ENCODE results near the gene FZD2. TPM values are rescaled to one million over a fixed set of nuclear protein-coding genes. Genes with fewer than 3 reads are reported as not detected.
A peak's percentile ranks its signal among the peaks of the same experiment; 100 is the strongest.

The FZD2 gene
- total and polyA plus RNA-seq, 9 donors, result 6.8 to 30.4 (median 25.4) TPM

DNA sequence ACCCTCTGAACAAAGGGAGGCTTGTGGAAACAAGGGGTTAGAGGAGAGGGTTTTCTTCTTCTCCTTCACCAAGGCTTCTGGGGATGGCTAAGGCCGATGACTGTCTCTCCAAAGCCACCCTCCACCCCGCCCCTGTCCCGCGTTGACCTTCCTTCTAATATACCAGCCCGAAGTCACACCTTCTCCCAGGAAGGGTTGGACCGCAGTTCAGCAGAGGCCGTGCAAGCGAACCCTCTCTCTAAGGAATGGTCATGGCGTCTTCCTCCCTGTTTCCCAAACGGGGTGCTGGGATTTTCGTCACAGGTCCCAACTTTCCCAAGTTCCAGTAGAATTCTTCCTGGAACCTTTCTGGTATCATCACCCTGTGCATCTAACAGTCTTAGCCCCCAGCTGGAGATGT, 49.4 kb downstream of the FZD2 start:
- no peak overlapping the region for H3K4me3 ChIP-seq (ENCODE audit: low read length)
- WGBS (ENCODE audit: insufficient coverage), result 92% methylated on average over 8 of the region's 11 CpGs
- no peaks in the 10 kb centered on the region for H3K36me3 ChIP-seq (ENCODE audit: control insufficient read depth, insufficient read depth, low read length)
- H3K9me3 ChIP-seq (replicated peaks; ENCODE audit: control insufficient read depth, low read depth, low read length), result no peaks in the 10 kb centered on the region
- peaks cover 73% of the 10 kb centered on the region for H3K4me1 ChIP-seq (ENCODE audit: control insufficient read depth, insufficient read depth, low read length)
- H3K27ac ChIP-seq (ENCODE audit: low read length), result no peak overlapping the region
- DNase-seq, result no peak
- H3K27me3 ChIP-seq (ENCODE audit: control insufficient read depth, insufficient read depth, low read length), result no peaks in the 10 kb centered on the region

DNA sequence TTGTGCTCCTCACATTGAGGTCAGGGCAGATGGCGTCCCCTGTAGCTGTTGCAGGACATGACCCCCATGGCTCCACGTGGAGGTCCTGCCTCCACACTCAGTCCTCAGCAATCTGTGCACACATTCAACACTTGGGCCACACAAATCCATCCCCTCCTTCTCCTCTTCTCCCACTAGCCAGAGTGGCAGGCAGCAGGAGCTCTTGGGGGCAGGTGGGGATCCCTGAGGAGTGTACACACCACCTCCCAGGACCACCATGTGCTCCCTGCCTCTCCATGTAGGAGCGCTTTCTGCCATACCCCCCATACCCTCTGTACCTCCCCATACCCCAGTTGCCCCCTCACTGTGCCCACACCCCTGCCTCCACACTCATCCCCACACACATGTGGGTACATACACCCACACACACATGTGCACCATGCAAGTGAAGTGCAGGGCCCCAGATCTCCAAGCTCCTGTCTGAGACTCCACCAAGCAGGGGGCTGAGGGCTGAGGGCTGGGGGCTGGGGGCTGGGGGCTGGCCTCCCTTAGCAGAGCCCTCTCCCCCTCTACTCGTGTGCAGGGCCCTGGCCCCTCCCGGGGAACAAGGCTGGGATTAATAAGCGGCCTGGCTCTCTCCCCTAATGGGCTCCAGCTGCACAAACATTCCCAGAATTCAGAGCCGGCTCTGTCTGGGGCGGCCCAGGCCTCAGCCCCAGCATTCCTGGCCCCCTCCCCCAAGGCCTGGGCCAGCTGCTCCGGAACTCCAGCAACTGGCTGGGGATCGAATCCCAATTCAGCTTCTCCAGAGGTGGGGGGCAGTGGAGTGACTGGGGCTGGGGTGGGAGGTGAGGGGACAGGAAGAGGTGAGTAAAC, 50.8 kb downstream of the FZD2 start:
- H3K27me3 ChIP-seq (ENCODE audit: control insufficient read depth, insufficient read depth, low read length), result no peaks in the 10 kb centered on the region
- no peaks in the 10 kb centered on the region for H3K36me3 ChIP-seq (ENCODE audit: control insufficient read depth, insufficient read depth, low read length)
- peak overlapping the region; percentile 59 for H3K27ac ChIP-seq (ENCODE audit: low read length)
- H3K9me3 ChIP-seq (replicated peaks; ENCODE audit: control insufficient read depth, low read depth, low read length), result no peaks in the 10 kb centered on the region
- WGBS (ENCODE audit: insufficient coverage), result 35% methylated on average over 6 of the region's 10 CpGs
- peaks cover 63% of the 10 kb centered on the region for H3K4me1 ChIP-seq (ENCODE audit: control insufficient read depth, insufficient read depth, low read length)
- no peak overlapping the region for H3K4me3 ChIP-seq (ENCODE audit: low read length)
- peak; percentile 93 for DNase-seq

DNA sequence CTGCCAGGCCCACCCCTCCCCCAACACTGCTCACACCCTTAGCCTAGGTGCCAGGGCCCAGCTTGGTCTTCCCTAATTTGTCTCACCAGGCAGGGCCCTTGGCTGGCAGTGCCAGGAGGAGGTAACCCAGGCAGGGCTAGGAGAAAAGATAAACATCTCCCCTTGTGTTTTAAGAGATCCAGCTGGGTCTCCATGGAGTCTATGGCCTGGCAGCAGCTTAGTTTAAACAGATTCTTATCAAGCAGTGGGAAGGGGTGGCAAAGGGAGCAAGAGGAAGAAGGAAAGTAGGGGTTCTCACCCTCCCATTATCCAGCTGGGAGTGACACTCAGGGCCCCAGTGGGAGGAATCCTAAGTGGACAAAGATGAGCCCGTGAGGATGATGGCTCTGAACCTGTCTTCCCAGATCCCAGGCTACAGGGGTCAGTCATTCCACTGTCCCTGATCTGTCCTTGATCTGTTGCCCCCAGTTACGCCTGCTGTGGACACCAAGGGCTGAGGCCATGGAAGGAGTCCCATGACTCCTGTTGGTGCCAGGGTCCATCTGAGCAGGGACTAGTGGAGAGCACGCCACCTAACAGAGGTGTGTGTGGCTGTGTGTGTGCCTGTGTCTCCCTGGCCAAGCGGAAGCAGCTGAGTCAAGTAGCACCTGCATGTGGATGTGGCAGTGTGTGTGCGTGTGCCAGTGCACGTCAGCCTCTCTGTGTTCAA, 51.6 kb downstream of the FZD2 start:
- Histone ChIP-seq H3K36me3 (ENCODE audit: control insufficient read depth, insufficient read depth, low read length) (no peaks in the 10 kb centered on the region), H3K4me1 (ENCODE audit: control insufficient read depth, insufficient read depth, low read length) (peaks cover 62% of the 10 kb centered on the region), H3K9me3 (replicated peaks; ENCODE audit: control insufficient read depth, low read depth, low read length) (no peaks in the 10 kb centered on the region), H3K27ac (ENCODE audit: low read length) (peak overlapping the region; percentile 59), H3K27me3 (ENCODE audit: control insufficient read depth, insufficient read depth, low read length) (no peaks in the 10 kb centered on the region), H3K4me3 (ENCODE audit: low read length) (no peak overlapping the region)
- peak; percentile 17 for DNase-seq
- 89% methylated on average over 3 of the region's 6 CpGs for WGBS (ENCODE audit: insufficient coverage)

DNA sequence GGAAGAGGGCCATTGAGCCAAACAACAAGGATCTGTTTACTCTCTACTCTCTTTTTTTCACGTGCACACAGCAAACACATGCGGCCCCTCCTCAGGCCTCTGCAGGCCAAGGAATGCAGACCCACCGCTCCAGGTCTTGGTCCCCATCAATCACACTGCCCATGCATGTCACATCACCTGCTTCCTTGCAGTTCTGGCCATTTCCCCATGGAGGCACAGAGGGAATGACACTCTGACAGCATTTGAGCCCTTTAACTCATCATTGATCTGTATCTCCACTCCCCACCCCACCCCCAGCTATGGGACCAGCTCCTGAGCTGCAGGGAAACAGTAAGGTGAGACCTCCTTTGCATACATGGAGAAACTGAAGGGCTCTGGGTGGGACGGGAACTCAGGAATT, 53.0 kb downstream of the FZD2 start:
- Histone ChIP-seq H3K4me3 (ENCODE audit: low read length) (no peak overlapping the region), H3K36me3 (ENCODE audit: control insufficient read depth, insufficient read depth, low read length) (no peaks in the 10 kb centered on the region), H3K4me1 (ENCODE audit: control insufficient read depth, insufficient read depth, low read length) (peaks cover 48% of the 10 kb centered on the region), H3K9me3 (replicated peaks; ENCODE audit: control insufficient read depth, low read depth, low read length) (no peaks in the 10 kb centered on the region), H3K27ac (ENCODE audit: low read length) (no peak overlapping the region), H3K27me3 (ENCODE audit: control insufficient read depth, insufficient read depth, low read length) (no peaks in the 10 kb centered on the region)
- 32% methylated on average over 3 of the region's 4 CpGs for WGBS (ENCODE audit: insufficient coverage)
- no peak for DNase-seq

Other genes with a start within 250 kb of the FZD2 start
- 1.4 TPM for gene RUNDC3A, start 248.9 kb upstream of the FZD2 start, total RNA-seq
- 1 to 10 TPM; 1.4 to 5.2 (median 3.7) TPM for gene RUNDC3A, start 248.9 kb upstream of the FZD2 start, polyA plus RNA-seq (ENCODE audit: insufficient read depth in 1 of 8, insufficient read length in 8 of 8, low replicate concordance in 1 of 8)
- 35.9 TPM for gene SLC25A39, start 232.7 kb upstream of the FZD2 start, total RNA-seq
- 10 to 100 TPM; 53.5 to 87.7 (median 71.2) TPM for gene SLC25A39, start 232.7 kb upstream of the FZD2 start, polyA plus RNA-seq (ENCODE audit: insufficient read depth in 1 of 8, insufficient read length in 8 of 8, low replicate concordance in 1 of 8)
- gene GRN, start 212.2 kb upstream of the FZD2 start, total RNA-seq, result 91.2 TPM
- gene GRN, start 212.2 kb upstream of the FZD2 start, polyA plus RNA-seq (ENCODE audit: insufficient read depth in 1 of 8, insufficient read length in 8 of 8, low replicate concordance in 1 of 8), result 100 to 1,000 TPM; 190 to 247 (median 220) TPM
- 52.9 TPM for gene FAM171A2, start 193.6 kb upstream of the FZD2 start, total RNA-seq
- gene FAM171A2, start 193.6 kb upstream of the FZD2 start, polyA plus RNA-seq (ENCODE audit: insufficient read depth in 1 of 8, insufficient read length in 8 of 8, low replicate concordance in 1 of 8), result 100 to 1,000 TPM in 3 of 8 donors, 10 to 100 TPM in 5; 55.3 to 110 (median 86.5) TPM
- 2.0 TPM for gene ITGA2B, start 167.8 kb upstream of the FZD2 start, total RNA-seq
- 1 to 10 TPM; 1.7 to 4.1 (median 2.8) TPM for gene ITGA2B, start 167.8 kb upstream of the FZD2 start, polyA plus RNA-seq (ENCODE audit: insufficient read depth in 1 of 8, insufficient read length in 8 of 8, low replicate concordance in 1 of 8)
- gene GPATCH8, start 54.1 kb upstream of the FZD2 start, total RNA-seq, result 24.0 TPM
- 10 to 100 TPM; 24.2 to 35.8 (median 26.8) TPM for gene GPATCH8, start 54.1 kb upstream of the FZD2 start, polyA plus RNA-seq (ENCODE audit: insufficient read depth in 1 of 8, insufficient read length in 8 of 8, low replicate concordance in 1 of 8)
- gene MEIOC, start 99.0 kb downstream of the FZD2 start, total RNA-seq, result 0.27 TPM
- gene MEIOC, start 99.0 kb downstream of the FZD2 start, polyA plus RNA-seq (ENCODE audit: insufficient read depth in 1 of 8, insufficient read length in 8 of 8, low replicate concordance in 1 of 8), result 1 to 10 TPM in 6 of 8 donors, under 1 TPM in 2; 0.93 to 1.8 (median 1.5) TPM
- gene CCDC43, start 132.3 kb downstream of the FZD2 start, total RNA-seq, result 35.3 TPM
- 10 to 100 TPM; 25.6 to 36.3 (median 30.8) TPM for gene CCDC43, start 132.3 kb downstream of the FZD2 start, polyA plus RNA-seq (ENCODE audit: insufficient read depth in 1 of 8, insufficient read length in 8 of 8, low replicate concordance in 1 of 8)
- gene DBF4B, start 151.2 kb downstream of the FZD2 start, total RNA-seq, result 4.1 TPM
- gene DBF4B, start 151.2 kb downstream of the FZD2 start, polyA plus RNA-seq (ENCODE audit: insufficient read depth in 1 of 8, insufficient read length in 8 of 8, low replicate concordance in 1 of 8), result 10 to 100 TPM in 2 of 8 donors, 1 to 10 TPM in 6; 6.0 to 11.3 (median 7.8) TPM
- gene ADAM11, start 201.5 kb downstream of the FZD2 start, total RNA-seq, result 1.3 TPM
- 1 to 10 TPM; 1.8 to 4.3 (median 2.3) TPM for gene ADAM11, start 201.5 kb downstream of the FZD2 start, polyA plus RNA-seq (ENCODE audit: insufficient read depth in 1 of 8, insufficient read length in 8 of 8, low replicate concordance in 1 of 8)